ENCODE results near the gene NOBOX. TPM values are rescaled to one million over a fixed set of nuclear protein-coding genes. Genes with fewer than 3 reads are reported as not detected.

The NOBOX gene
- total and polyA plus RNA-seq, 4 donors = not detected

DNA sequence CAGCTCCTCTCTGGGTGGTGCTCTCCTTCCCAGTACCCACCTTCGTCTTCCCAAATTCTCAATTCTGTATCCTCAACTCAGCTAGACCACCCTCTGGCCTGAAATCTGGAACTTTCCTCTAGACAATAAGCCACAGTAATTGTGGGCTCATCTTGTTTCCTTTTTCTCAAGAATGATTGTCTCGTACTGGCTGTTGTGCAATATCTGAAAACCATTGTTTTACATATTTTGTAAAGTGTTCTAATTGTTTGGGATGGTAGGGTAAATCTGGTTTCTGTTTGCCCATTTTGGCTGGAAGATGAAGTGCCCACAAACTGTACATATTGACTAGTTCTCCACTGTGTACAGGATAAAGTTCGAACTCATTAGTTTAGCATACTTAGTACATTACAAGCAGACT lies 11.3 kb upstream of the NOBOX start:
- no peaks in the 10 kb centered on the region for H3K27me3 ChIP-seq (ENCODE audit: control insufficient read depth in 4 of 4, insufficient read depth in 4 of 4, low read length in 3 of 4)
- 64% methylated on average over 3 of the region's 3 CpGs for WGBS
- H3K27ac ChIP-seq (ENCODE audit: low read depth in 1 of 2, low read length in 2 of 2) = no peak overlapping the region
- TF ChIP-seq HNF4G (IDR thresholded peaks at IDR 0.05) (no peak), YY1 (IDR thresholded peaks at IDR 0.05) (no peak), EGR1 (IDR thresholded peaks at IDR 0.05; ENCODE audit: low read depth in 2 of 2) (no peak), TAF1 (conservative IDR thresholded peaks at IDR 0.05) (no peak), FOXA2 (IDR thresholded peaks at IDR 0.05) (no peak), SP1 (IDR thresholded peaks at IDR 0.05) (no peak), HNF4A (conservative IDR thresholded peaks at IDR 0.05) (no peak), ATF3 (IDR thresholded peaks at IDR 0.05) (no peak), CTCF (IDR thresholded peaks at IDR 0.05; ENCODE audit: low read depth, low read length, missing input control) (no peak), ZBTB33 (IDR thresholded peaks at IDR 0.05) (no peak), RAD21 (IDR thresholded peaks at IDR 0.05) (no peak)
- no peaks in the 10 kb centered on the region for H3K4me1 ChIP-seq (ENCODE audit: control insufficient read depth in 4 of 4, insufficient read depth in 4 of 4, low read length in 3 of 4)
- no peaks in the 10 kb centered on the region for H3K9me3 ChIP-seq (ENCODE audit: control insufficient read depth in 4 of 4, low read length in 3 of 4)
- H3K4me3 ChIP-seq (ENCODE audit: low read depth in 1 of 3, low read length in 3 of 3) = no peak overlapping the region
- DNase-seq (ENCODE audit: low spot score) = no peak
- no peak overlapping the region for H3K9ac ChIP-seq (ENCODE audit: low read depth in 1 of 2, low read length in 2 of 2)
- no peaks in the 10 kb centered on the region for H3K36me3 ChIP-seq (ENCODE audit: control insufficient read depth in 4 of 4, insufficient read depth in 3 of 4, low read depth in 1 of 4, low read length in 3 of 4)

- no peak overlapping the region for H3K9ac ChIP-seq (ENCODE audit: low read depth in 1 of 2, low read length in 2 of 2)
- WGBS = 44% methylated on average over 4 of the region's 4 CpGs
- H3K4me3 ChIP-seq (ENCODE audit: low read depth in 1 of 3, low read length in 3 of 3) = no peak overlapping the region
- no peaks in the 10 kb centered on the region for H3K36me3 ChIP-seq (ENCODE audit: control insufficient read depth in 4 of 4, insufficient read depth in 3 of 4, low read depth in 1 of 4, low read length in 3 of 4)
- no peaks in the 10 kb centered on the region for H3K9me3 ChIP-seq (ENCODE audit: control insufficient read depth in 4 of 4, low read length in 3 of 4)
- no peak for DNase-seq (ENCODE audit: low spot score)
- no peak overlapping the region for H3K27ac ChIP-seq (ENCODE audit: low read depth in 1 of 2, low read length in 2 of 2)
- no peaks in the 10 kb centered on the region for H3K27me3 ChIP-seq (ENCODE audit: control insufficient read depth in 4 of 4, insufficient read depth in 4 of 4, low read length in 3 of 4)
- H3K4me1 ChIP-seq (ENCODE audit: control insufficient read depth in 4 of 4, insufficient read depth in 4 of 4, low read length in 3 of 4) = no peaks in the 10 kb centered on the region
- TF ChIP-seq ATF3 (IDR thresholded peaks at IDR 0.05) (no peak), YY1 (IDR thresholded peaks at IDR 0.05) (no peak), FOXA1 (IDR thresholded peaks at IDR 0.05) (no peak), TAF1 (conservative IDR thresholded peaks at IDR 0.05) (no peak), GABPA (IDR thresholded peaks at IDR 0.05 in 1 of 2, conservative IDR thresholded peaks at IDR 0.05 in 1 of 2) (no peak), RAD21 (IDR thresholded peaks at IDR 0.05) (no peak), SP1 (IDR thresholded peaks at IDR 0.05) (no peak), MAX (IDR thresholded peaks at IDR 0.05) (no peak), CTCF (IDR thresholded peaks at IDR 0.05; ENCODE audit: low read depth, low read length, missing input control) (no peak)
- TF ChIP-seq, protein P1, sequence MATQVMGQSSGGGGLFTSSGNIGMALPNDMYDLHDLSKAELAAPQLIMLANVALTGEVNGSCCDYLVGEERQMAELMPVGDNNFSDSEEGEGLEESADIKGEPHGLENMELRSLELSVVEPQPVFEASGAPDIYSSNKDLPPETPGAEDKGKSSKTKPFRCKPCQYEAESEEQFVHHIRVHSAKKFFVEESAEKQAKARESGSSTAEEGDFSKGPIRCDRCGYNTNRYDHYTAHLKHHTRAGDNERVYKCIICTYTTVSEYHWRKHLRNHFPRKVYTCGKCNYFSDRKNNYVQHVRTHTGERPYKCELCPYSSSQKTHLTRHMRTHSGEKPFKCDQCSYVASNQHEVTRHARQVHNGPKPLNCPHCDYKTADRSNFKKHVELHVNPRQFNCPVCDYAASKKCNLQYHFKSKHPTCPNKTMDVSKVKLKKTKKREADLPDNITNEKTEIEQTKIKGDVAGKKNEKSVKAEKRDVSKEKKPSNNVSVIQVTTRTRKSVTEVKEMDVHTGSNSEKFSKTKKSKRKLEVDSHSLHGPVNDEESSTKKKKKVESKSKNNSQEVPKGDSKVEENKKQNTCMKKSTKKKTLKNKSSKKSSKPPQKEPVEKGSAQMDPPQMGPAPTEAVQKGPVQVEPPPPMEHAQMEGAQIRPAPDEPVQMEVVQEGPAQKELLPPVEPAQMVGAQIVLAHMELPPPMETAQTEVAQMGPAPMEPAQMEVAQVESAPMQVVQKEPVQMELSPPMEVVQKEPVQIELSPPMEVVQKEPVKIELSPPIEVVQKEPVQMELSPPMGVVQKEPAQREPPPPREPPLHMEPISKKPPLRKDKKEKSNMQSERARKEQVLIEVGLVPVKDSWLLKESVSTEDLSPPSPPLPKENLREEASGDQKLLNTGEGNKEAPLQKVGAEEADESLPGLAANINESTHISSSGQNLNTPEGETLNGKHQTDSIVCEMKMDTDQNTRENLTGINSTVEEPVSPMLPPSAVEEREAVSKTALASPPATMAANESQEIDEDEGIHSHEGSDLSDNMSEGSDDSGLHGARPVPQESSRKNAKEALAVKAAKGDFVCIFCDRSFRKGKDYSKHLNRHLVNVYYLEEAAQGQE (IDR thresholded peaks at IDR 0.05) = no peak
These were observed 6.9 kb upstream of the NOBOX start for GRCh38 chr7:144410441-144410840.
